ENCODE data around the gene KRT40. TPM values are rescaled to one million over a fixed set of nuclear protein-coding genes. Genes with fewer than 3 reads are reported as not detected.

Gene KRT40
- total and polyA plus RNA-seq, 4 donors: not detected

DNA sequence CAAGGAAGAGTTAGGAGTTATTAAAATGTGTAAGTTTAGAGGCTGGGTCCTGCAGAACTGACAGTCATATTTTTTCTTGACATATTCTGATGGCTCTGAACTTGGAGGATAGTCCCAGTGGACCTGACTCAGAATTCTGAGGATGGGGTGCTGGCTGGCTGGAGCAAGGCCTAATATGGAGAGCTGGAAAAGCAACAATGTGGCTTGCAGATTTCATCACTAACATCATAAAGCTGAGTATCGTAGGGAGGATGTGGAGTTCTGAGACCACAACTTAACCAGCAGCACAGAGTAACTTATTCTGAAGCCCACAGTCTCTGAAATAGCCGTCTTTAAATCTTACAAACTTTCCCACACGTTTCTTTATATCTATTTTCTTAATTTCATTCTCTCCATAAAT, 40.6 kb upstream of the KRT40 start (continued):
- TF ChIP-seq, protein P1, sequence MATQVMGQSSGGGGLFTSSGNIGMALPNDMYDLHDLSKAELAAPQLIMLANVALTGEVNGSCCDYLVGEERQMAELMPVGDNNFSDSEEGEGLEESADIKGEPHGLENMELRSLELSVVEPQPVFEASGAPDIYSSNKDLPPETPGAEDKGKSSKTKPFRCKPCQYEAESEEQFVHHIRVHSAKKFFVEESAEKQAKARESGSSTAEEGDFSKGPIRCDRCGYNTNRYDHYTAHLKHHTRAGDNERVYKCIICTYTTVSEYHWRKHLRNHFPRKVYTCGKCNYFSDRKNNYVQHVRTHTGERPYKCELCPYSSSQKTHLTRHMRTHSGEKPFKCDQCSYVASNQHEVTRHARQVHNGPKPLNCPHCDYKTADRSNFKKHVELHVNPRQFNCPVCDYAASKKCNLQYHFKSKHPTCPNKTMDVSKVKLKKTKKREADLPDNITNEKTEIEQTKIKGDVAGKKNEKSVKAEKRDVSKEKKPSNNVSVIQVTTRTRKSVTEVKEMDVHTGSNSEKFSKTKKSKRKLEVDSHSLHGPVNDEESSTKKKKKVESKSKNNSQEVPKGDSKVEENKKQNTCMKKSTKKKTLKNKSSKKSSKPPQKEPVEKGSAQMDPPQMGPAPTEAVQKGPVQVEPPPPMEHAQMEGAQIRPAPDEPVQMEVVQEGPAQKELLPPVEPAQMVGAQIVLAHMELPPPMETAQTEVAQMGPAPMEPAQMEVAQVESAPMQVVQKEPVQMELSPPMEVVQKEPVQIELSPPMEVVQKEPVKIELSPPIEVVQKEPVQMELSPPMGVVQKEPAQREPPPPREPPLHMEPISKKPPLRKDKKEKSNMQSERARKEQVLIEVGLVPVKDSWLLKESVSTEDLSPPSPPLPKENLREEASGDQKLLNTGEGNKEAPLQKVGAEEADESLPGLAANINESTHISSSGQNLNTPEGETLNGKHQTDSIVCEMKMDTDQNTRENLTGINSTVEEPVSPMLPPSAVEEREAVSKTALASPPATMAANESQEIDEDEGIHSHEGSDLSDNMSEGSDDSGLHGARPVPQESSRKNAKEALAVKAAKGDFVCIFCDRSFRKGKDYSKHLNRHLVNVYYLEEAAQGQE (IDR thresholded peaks at IDR 0.05): no peak
- TF ChIP-seq FOXA2 (IDR thresholded peaks at IDR 0.05) (no peak), HNF4G (IDR thresholded peaks at IDR 0.05) (no peak), EGR1 (IDR thresholded peaks at IDR 0.05; ENCODE audit: low read depth in 2 of 2) (no peak), FOXA1 (IDR thresholded peaks at IDR 0.05) (no peak), RAD21 (IDR thresholded peaks at IDR 0.05) (no peak), HNF4A (conservative IDR thresholded peaks at IDR 0.05) (no peak)
- TF ChIP-seq, protein P2, sequence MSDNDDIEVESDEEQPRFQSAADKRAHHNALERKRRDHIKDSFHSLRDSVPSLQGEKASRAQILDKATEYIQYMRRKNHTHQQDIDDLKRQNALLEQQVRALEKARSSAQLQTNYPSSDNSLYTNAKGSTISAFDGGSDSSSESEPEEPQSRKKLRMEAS (IDR thresholded peaks at IDR 0.05): no peak

DNA sequence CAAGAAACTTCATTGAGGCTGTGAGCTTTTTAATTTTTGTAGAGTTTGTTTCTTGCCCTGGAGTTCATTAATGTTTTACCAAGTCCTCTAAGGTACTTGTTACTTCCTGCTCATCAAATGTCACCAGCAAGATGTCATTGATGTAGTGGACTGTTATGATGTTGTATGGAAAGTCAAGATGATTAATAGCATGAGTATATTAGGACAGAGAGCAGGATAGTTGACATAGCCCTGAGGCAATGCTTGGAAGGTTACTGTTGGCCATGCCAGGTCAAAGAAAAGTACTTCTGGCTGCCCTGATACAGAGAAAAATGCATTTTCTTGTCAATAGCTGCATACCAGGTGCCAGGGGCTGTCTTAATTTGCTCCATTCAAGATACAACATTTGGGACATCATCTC, 36.2 kb upstream of the KRT40 start:
- H3K27ac ChIP-seq (ENCODE audit: low read depth in 1 of 2, low read length in 2 of 2): no peak overlapping the region
- H3K27me3 ChIP-seq (ENCODE audit: control insufficient read depth in 4 of 4, insufficient read depth in 4 of 4, low read length in 3 of 4): peaks cover 0 to 4% (median 0%) of the 10 kb centered on the region in 4 donors
- no peaks in the 10 kb centered on the region for H3K4me1 ChIP-seq (ENCODE audit: control insufficient read depth in 4 of 4, insufficient read depth in 4 of 4, low read length in 3 of 4)
- no peak overlapping the region for H3K4me3 ChIP-seq (ENCODE audit: low read depth in 1 of 3, low read length in 3 of 3)
- no peak overlapping the region for H3K9ac ChIP-seq (ENCODE audit: low read depth in 1 of 2, low read length in 2 of 2)
- H3K9me3 ChIP-seq (ENCODE audit: control insufficient read depth in 4 of 4, low read length in 3 of 4): peaks cover 0 to 11% (median 2%) of the 10 kb centered on the region in 4 donors
- TF ChIP-seq TAF1 (conservative IDR thresholded peaks at IDR 0.05) (no peak), FOXA1 (IDR thresholded peaks at IDR 0.05) (no peak), NR2F2 (IDR thresholded peaks at IDR 0.05) (no peak), ZBTB33 (IDR thresholded peaks at IDR 0.05) (no peak)
- TF ChIP-seq, protein P1 (IDR thresholded peaks at IDR 0.05): no peak
- DNase-seq (ENCODE audit: low spot score): no peak
- no peaks in the 10 kb centered on the region for H3K36me3 ChIP-seq (ENCODE audit: control insufficient read depth in 4 of 4, insufficient read depth in 3 of 4, low read depth in 1 of 4, low read length in 3 of 4)

DNA sequence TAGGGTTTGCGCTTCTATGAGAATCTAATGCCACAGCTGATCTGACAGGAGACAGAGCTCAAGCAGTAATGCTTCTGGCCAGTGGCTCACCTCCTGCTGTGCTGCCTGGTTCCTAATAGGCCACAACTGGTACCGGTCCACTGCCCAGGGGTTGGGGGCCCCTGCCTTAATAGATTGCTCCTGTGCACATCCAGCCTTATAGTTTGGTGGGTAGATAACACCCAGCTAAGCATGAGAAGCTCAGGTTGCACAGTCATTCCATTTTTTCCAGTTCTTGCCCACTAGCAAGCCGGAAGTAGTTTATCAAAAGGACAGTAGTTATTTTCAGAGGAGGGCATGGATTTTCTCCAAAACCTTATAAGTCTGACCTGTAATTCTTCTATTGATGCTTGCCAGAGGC, 35.3 kb upstream of the KRT40 start:
- Histone ChIP-seq H3K9me3 (ENCODE audit: control insufficient read depth in 4 of 4, low read length in 3 of 4) (peaks cover 0 to 11% (median 2%) of the 10 kb centered on the region in 4 donors), H3K27me3 (ENCODE audit: control insufficient read depth in 4 of 4, insufficient read depth in 4 of 4, low read length in 3 of 4) (peaks cover 0 to 4% (median 0%) of the 10 kb centered on the region in 4 donors), H3K4me1 (ENCODE audit: control insufficient read depth in 4 of 4, insufficient read depth in 4 of 4, low read length in 3 of 4) (no peaks in the 10 kb centered on the region), H3K27ac (ENCODE audit: low read depth in 1 of 2, low read length in 2 of 2) (no peak overlapping the region), H3K4me3 (ENCODE audit: low read depth in 1 of 3, low read length in 3 of 3) (no peak overlapping the region), H3K9ac (ENCODE audit: low read depth in 1 of 2, low read length in 2 of 2) (no peak overlapping the region), H3K36me3 (ENCODE audit: control insufficient read depth in 4 of 4, insufficient read depth in 3 of 4, low read depth in 1 of 4, low read length in 3 of 4) (no peaks in the 10 kb centered on the region)
- DNase-seq (ENCODE audit: low spot score): no peak
- 95% methylated on average over 3 of the region's 3 CpGs for WGBS
- no peak for TF ChIP-seq FOXA2 (IDR thresholded peaks at IDR 0.05)
- no peak for TF ChIP-seq JUND (IDR thresholded peaks at IDR 0.05)

Measured in liver (tissue), 9 donors.